CD8-positive, alpha-beta memory T cell (primary cell): ENCODE measurements around the gene ZSCAN25. TPM values are rescaled to one million over a fixed set of nuclear protein-coding genes. Genes with fewer than 3 reads are reported as not detected.

Experiments
- CTCF ChIA-PET: fragments of 350-600 bp; sonication (Branson Sonifier 250); formaldehyde crosslinking; loops from one replicate; lab custom pipeline; 2021; ENCODE audit warnings: antibody characterized with exemption; lab: Charles Lee
- POLR2A ChIA-PET: fragments of 350-600 bp; sonication (Branson Sonifier 250); formaldehyde crosslinking; loops from one replicate; lab custom pipeline; 2021; ENCODE audit warnings: antibody characterized with exemption; lab: Charles Lee
- DNase-seq, 5 donors: peaks; one replicate each; pipeline versions ENCODE4 v3.0.0 to v3.0.0-alpha.2; 2020 to 2022; ENCODE audit warnings: mixed read lengths in 1 of 5
- H3K27ac ChIP-seq: one replicate; pipeline ENCODE4 v1.7.0; 2013; ENCODE audit warnings: low read depth, mild to moderate bottlenecking, low read length, moderate library complexity
- H3K27me3 ChIP-seq: 2 replicates; pipeline ENCODE4 v1.7.0; 2013; ENCODE audit warnings: low read length, mild to moderate bottlenecking; ENCODE audit not compliant: insufficient read depth, poor library complexity, severe bottlenecking
- H3K36me3 ChIP-seq: 2 replicates; pipeline ENCODE4 v1.7.0; 2013; ENCODE audit warnings: mild to moderate bottlenecking, low read length, moderate library complexity; ENCODE audit not compliant: insufficient read depth
- H3K4me1 ChIP-seq: 2 replicates; pipeline ENCODE4 v1.7.0; 2013; ENCODE audit warnings: mild to moderate bottlenecking, low read length, moderate library complexity; ENCODE audit not compliant: insufficient read depth
- H3K4me3 ChIP-seq: 2 replicates; pipeline ENCODE4 v1.7.0; 2013; ENCODE audit warnings: mild to moderate bottlenecking, low read length
- H3K9me3 ChIP-seq: 2 replicates; pipeline ENCODE4 v1.7.0; 2013; ENCODE audit warnings: mild to moderate bottlenecking, low read length
- H3K27ac Mint-ChIP-seq, 8 donors: one replicate each; pipeline ENCODE4 v1.8.0; 2020 to 2021; ENCODE audit warnings: mixed read lengths in 8 of 8, mild to moderate bottlenecking in 6 of 8, inconsistent platforms in 3 of 8, moderate library complexity in 3 of 8
- H3K27me3 Mint-ChIP-seq, 2 donors: one replicate each; pipeline ENCODE4 v1.8.0; 2020 to 2021; ENCODE audit warnings: mixed read lengths in 2 of 2, mild to moderate bottlenecking in 1 of 2, moderate library complexity in 1 of 2
- H3K36me3 Mint-ChIP-seq, 3 donors: one replicate each; pipeline ENCODE4 v1.8.0; 2020 to 2021; ENCODE audit warnings: mixed read lengths in 3 of 3, inconsistent platforms in 1 of 3, mild to moderate bottlenecking in 1 of 3
- H3K4me1 Mint-ChIP-seq, 3 donors: one replicate each; pipeline ENCODE4 v1.8.0; 2020 to 2021; ENCODE audit warnings: mixed read lengths in 3 of 3, inconsistent platforms in 1 of 3, mild to moderate bottlenecking in 1 of 3
- H3K4me3 Mint-ChIP-seq, 7 donors: one replicate each; pipeline ENCODE4 v1.8.0; 2020 to 2021; ENCODE audit warnings: mixed read lengths in 7 of 7, mild to moderate bottlenecking in 6 of 7, moderate library complexity in 4 of 7, inconsistent platforms in 2 of 7
- H3K9me3 Mint-ChIP-seq, 5 donors: one replicate each; pipeline ENCODE4 v1.8.0; 2020 to 2022; ENCODE audit warnings: mixed read lengths in 5 of 5, mild to moderate bottlenecking in 3 of 5, moderate library complexity in 2 of 5, inconsistent platforms in 1 of 5
- polyA plus RNA-seq: library from polyadenylated mRNA; unstranded; fragments of 300-500 nt; fragmentation: Illumina TruSeq; gene quantifications from one replicate; pipeline ENCODE4 v1.2.3, GENCODE V29; 2021
- total RNA-seq, 2 experiments: library from RNA; stranded (reverse); gene quantifications; one replicate each; pipeline ENCODE4 v1.2.3, GENCODE V29; 2021

Gene ZSCAN25
- total and polyA plus RNA-seq, 3 experiments from 2014 or later: 13.0 to 27.8 (median 26.6) TPM

DNA sequence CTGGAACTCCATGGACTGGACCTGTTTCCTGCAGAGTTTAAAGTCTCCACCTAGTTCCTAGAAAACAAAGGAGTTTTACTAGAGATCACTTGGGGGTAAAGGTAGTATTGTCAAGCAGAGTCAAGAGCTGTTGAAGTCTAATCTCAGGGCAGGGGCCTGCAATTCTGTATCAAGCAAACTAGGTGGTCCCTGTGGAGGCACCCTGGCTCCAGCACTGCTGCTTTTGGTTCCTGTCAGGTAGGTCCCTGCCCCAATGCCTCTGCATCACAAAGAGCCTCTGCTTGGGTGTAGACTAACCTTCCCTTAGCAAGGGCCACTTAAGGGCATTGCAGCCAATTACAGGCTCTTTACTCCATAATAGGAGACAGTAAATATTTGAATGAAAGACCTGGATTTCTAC lies 22.5 kb downstream of the ZSCAN25 start:
- no peaks in the 10 kb centered on the region for H3K9me3 Mint-ChIP-seq
- no peaks in the 10 kb centered on the region for H3K4me1 ChIP-seq
- H3K36me3 Mint-ChIP-seq: peaks cover 0 to 40% (median 11%) of the 10 kb centered on the region in 3 donors
- POLR2A ChIA-PET: no interaction called here
- no peak for DNase-seq
- H3K27me3 ChIP-seq: no peaks in the 10 kb centered on the region
- CTCF ChIA-PET: no interaction called here
- no peak overlapping the region for H3K27ac Mint-ChIP-seq
- H3K4me3 ChIP-seq: no peak overlapping the region
- no peak overlapping the region for H3K4me3 Mint-ChIP-seq
- no peaks in the 10 kb centered on the region for H3K9me3 ChIP-seq
- no peaks in the 10 kb centered on the region for H3K36me3 ChIP-seq
- H3K4me1 Mint-ChIP-seq: peaks cover 0 to 3% (median 3%) of the 10 kb centered on the region in 3 donors
- no peak overlapping the region for H3K27ac ChIP-seq
- H3K27me3 Mint-ChIP-seq: no peaks in the 10 kb centered on the region

DNA sequence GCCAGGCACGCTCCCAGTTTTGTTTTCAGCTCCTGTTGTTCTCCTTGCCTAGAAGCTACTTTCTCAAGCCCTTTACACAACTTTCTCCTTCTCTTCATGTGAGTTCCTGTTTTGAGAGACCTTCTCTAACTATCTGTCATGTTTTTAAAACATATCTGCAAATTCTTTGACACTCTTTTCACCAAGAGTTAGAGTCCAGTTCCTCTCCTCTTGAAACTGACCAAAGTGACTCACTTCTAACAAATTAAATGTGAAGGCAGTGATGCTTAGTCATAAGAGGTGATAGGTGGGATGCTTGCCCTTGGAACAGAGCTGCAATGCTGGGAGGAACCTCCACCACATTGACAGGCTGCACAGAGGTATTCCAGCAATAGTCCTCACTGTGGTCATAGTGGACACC lies 25.3 kb downstream of the ZSCAN25 start:
- Histone ChIP-seq H3K4me3 (no peak overlapping the region), H3K27ac (no peak overlapping the region), H3K9me3 (no peaks in the 10 kb centered on the region), H3K4me1 (no peaks in the 10 kb centered on the region), H3K36me3 (no peaks in the 10 kb centered on the region), H3K27me3 (no peaks in the 10 kb centered on the region)
- H3K4me3 Mint-ChIP-seq: no peak overlapping the region
- no peaks in the 10 kb centered on the region for H3K27me3 Mint-ChIP-seq
- no peak for DNase-seq
- H3K4me1 Mint-ChIP-seq: peaks cover 0 to 3% (median 3%) of the 10 kb centered on the region in 3 donors
- CTCF ChIA-PET: no interaction called here
- POLR2A ChIA-PET: no interaction called here
- H3K27ac Mint-ChIP-seq: peak overlapping the region in 4 of 8 donors; percentile 8 to 54 (median 27)
- H3K9me3 Mint-ChIP-seq: no peaks in the 10 kb centered on the region
- H3K36me3 Mint-ChIP-seq: peaks cover 12 to 50% (median 21%) of the 10 kb centered on the region in 3 donors

DNA sequence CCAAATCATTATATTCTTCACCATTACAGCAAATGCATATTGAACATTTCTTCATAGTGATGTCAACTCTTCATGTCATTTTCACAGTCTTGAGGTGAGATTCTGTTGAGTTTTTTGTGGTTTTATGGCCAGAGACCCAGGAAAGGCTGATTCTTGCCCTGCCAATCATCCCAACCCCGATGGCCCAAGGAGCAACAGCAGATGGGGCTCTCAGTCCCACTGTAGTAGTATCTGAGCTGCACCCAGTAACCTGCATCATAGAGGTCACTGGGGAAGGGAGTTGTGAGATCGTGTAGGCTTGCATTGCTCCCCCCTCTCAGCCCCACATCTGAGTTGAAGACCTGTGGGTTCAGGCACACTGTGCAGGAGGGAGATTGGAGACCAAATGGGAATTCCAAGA lies 26.7 kb downstream of the ZSCAN25 start:
- Mint-ChIP-seq H3K27me3 (no peaks in the 10 kb centered on the region), H3K4me3 (no peak overlapping the region), H3K27ac (peak overlapping the region in 2 of 8 donors; percentile 2 to 42), H3K4me1 (peaks cover 0 to 9% (median 0%) of the 10 kb centered on the region in 3 donors), H3K9me3 (no peaks in the 10 kb centered on the region), H3K36me3 (peaks cover 16 to 52% (median 31%) of the 10 kb centered on the region in 3 donors)
- ChIA-PET POLR2A (no interaction called here), CTCF (no interaction called here)
- no peaks in the 10 kb centered on the region for H3K9me3 ChIP-seq
- H3K4me1 ChIP-seq: no peaks in the 10 kb centered on the region
- no peak for DNase-seq
- no peak overlapping the region for H3K4me3 ChIP-seq
- no peaks in the 10 kb centered on the region for H3K27me3 ChIP-seq
- no peak overlapping the region for H3K27ac ChIP-seq
- H3K36me3 ChIP-seq: no peaks in the 10 kb centered on the region

DNA sequence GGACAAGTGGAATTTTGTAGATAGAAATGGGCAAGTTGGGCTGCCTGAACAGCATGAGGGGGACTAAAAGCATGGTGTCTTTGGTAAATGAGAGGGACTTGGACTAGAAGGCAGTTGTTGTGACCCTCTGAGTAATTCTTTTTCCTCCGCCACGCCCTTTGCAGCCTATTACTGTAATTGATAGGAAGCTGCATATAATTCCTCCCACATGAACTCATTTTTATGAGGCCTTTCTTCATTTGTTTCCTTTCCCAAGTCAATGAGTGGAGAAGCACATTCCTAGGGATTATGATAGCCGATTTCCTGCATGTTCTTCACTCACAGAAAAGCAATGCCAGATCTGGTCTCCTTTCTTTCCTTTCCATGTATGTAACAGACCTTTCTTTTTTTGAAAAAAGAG lies 27.7 kb downstream of the ZSCAN25 start:
- no peak for DNase-seq
- ChIA-PET POLR2A (no interaction called here), CTCF (no interaction called here)
- no peaks in the 10 kb centered on the region for H3K27me3 ChIP-seq
- Mint-ChIP-seq H3K36me3 (peaks cover 16 to 48% (median 31%) of the 10 kb centered on the region in 3 donors), H3K4me3 (no peak overlapping the region), H3K4me1 (peaks cover 0 to 9% (median 0%) of the 10 kb centered on the region in 3 donors), H3K27ac (peak overlapping the region in 1 of 8 donors; percentile 36), H3K9me3 (no peaks in the 10 kb centered on the region), H3K27me3 (no peaks in the 10 kb centered on the region)
- no peak overlapping the region for H3K27ac ChIP-seq
- no peaks in the 10 kb centered on the region for H3K4me1 ChIP-seq
- H3K9me3 ChIP-seq: no peaks in the 10 kb centered on the region
- no peaks in the 10 kb centered on the region for H3K36me3 ChIP-seq
- no peak overlapping the region for H3K4me3 ChIP-seq

DNA sequence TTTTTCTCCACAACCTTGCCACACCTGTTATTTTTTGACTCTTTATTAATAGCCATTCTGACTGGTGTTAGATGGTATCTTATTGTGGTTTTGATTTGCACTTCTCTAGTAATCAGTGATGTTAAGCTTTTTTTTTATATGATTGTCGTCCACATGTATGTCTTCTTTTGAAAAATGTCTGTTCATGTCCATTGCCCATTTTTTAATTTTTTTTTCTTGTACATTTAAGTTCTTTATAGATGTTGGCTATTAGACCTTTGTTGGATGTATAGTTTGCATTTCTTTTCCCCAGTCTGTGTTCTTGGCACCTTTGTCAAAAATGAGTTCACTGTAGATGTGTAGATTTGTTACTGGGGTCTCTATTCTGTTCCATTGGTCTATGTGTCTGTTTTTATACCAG lies 28.8 kb downstream of the ZSCAN25 start:
- no peaks in the 10 kb centered on the region for H3K36me3 ChIP-seq
- no peak overlapping the region for H3K27ac ChIP-seq
- no peaks in the 10 kb centered on the region for H3K27me3 ChIP-seq
- H3K36me3 Mint-ChIP-seq: peaks cover 16 to 47% (median 31%) of the 10 kb centered on the region in 3 donors
- no peaks in the 10 kb centered on the region for H3K27me3 Mint-ChIP-seq
- no peak overlapping the region for H3K27ac Mint-ChIP-seq
- H3K4me1 Mint-ChIP-seq: peaks cover 0 to 6% (median 0%) of the 10 kb centered on the region in 3 donors
- H3K9me3 ChIP-seq: no peaks in the 10 kb centered on the region
- no peaks in the 10 kb centered on the region for H3K4me1 ChIP-seq
- DNase-seq: no peak
- no peak overlapping the region for H3K4me3 Mint-ChIP-seq
- H3K9me3 Mint-ChIP-seq: no peaks in the 10 kb centered on the region
- ChIA-PET POLR2A (no interaction called here), CTCF (no interaction called here)
- no peak overlapping the region for H3K4me3 ChIP-seq

DNA sequence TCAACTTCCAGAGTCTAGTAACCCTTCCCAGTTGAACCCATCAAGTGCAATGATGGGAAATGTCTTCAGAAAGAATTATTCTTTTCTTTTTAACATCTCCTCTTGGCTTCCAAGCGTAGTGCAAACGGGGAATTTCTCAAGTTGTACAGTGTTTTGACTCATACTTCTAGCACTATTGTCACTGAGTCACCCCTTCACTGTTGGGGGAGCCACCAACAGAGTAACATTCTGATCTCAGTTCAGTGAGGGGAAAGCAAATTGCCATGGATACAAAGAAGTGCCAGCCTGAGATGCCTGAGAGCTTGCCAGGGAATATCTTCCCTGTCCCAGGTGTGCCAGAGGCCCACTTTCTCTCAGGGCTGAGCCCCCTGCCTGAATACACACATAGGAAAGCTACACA lies 32.1 kb downstream of the ZSCAN25 start:
- Mint-ChIP-seq H3K36me3 (peaks cover 16 to 39% (median 25%) of the 10 kb centered on the region in 3 donors), H3K9me3 (no peaks in the 10 kb centered on the region), H3K4me1 (peaks cover 0 to 6% (median 2%) of the 10 kb centered on the region in 3 donors), H3K4me3 (no peak overlapping the region), H3K27ac (no peak overlapping the region), H3K27me3 (no peaks in the 10 kb centered on the region)
- Histone ChIP-seq H3K27ac (no peak overlapping the region), H3K36me3 (no peaks in the 10 kb centered on the region), H3K4me3 (no peak overlapping the region), H3K9me3 (no peaks in the 10 kb centered on the region), H3K27me3 (no peaks in the 10 kb centered on the region), H3K4me1 (no peaks in the 10 kb centered on the region)
- no peak for DNase-seq
- POLR2A ChIA-PET: no interaction called here
- CTCF ChIA-PET: no interaction called here

DNA sequence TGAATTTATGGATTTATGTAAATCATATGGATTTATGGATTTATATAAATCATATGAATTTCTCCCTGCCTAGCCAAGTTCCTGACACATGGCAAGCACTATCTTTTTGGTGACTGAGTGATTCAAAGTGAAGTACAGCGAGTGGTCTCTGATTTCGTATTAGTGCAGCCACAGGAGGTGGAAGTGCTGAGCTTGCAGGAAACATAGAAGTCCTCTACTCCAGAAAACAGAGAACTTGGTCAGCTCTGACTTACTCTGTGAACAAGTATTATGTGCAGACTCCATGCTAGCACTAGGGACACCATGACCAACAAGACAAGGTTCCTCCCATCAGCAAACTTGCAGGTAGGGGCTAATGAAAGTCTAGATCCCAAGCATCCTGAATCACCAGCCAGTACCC lies 34.5 kb downstream of the ZSCAN25 start:
- Mint-ChIP-seq H3K36me3 (peaks cover 9 to 19% (median 16%) of the 10 kb centered on the region in 3 donors), H3K9me3 (no peaks in the 10 kb centered on the region), H3K27ac (peak overlapping the region in 1 of 8 donors; percentile 47), H3K4me3 (no peak overlapping the region), H3K4me1 (peaks cover 2 to 6% (median 4%) of the 10 kb centered on the region in 3 donors), H3K27me3 (no peaks in the 10 kb centered on the region)
- no peaks in the 10 kb centered on the region for H3K36me3 ChIP-seq
- H3K9me3 ChIP-seq: no peaks in the 10 kb centered on the region
- no peak overlapping the region for H3K27ac ChIP-seq
- H3K27me3 ChIP-seq: no peaks in the 10 kb centered on the region
- CTCF ChIA-PET: no interaction called here
- POLR2A ChIA-PET: no interaction called here
- no peaks in the 10 kb centered on the region for H3K4me1 ChIP-seq
- H3K4me3 ChIP-seq: no peak overlapping the region
- DNase-seq: no peak

DNA sequence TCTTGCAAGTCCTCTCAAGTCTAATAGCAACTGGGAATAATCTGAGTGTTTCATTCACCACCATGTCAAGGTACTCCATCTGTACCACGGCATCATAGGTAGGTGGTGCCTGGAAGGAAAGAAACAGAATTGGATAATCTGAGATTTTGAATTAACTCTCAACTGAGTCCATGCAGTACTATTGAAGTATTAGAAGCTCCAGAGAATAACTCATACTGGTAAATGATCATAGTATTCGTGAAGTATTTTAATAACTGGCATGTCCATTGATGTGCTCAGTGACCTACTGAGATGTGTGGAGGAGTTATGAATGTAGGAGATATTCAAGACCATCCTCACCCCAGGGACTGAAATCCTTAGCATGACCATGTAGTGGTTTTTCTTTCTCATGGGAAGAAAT lies 35.9 kb downstream of the ZSCAN25 start:
- ChIA-PET POLR2A (no interaction called here), CTCF (no interaction called here)
- H3K9me3 ChIP-seq: no peaks in the 10 kb centered on the region
- no peaks in the 10 kb centered on the region for H3K36me3 ChIP-seq
- H3K27me3 ChIP-seq: no peaks in the 10 kb centered on the region
- H3K4me3 ChIP-seq: no peak overlapping the region
- no peak overlapping the region for H3K4me3 Mint-ChIP-seq
- no peak for DNase-seq
- no peaks in the 10 kb centered on the region for H3K9me3 Mint-ChIP-seq
- H3K4me1 Mint-ChIP-seq: peaks cover 4 to 7% (median 6%) of the 10 kb centered on the region in 3 donors
- H3K36me3 Mint-ChIP-seq: peaks cover 5 to 12% (median 10%) of the 10 kb centered on the region in 3 donors
- H3K27me3 Mint-ChIP-seq: no peaks in the 10 kb centered on the region
- H3K4me1 ChIP-seq: no peaks in the 10 kb centered on the region
- H3K27ac Mint-ChIP-seq: no peak overlapping the region
- H3K27ac ChIP-seq: no peak overlapping the region
